Stimulated activated CD8-positive, alpha-beta memory T cell treated with anti-CD3 and anti-CD28 coated beads, Interleukin-4, amount 100 ng/mL, for 1 hour (primary cell): ENCODE results near the gene FAM171A2.

ENCODE experiments used
- DNase-seq, 2 donors: peaks; one replicate each; pipeline ENCODE4 v3.0.0-alpha.2; 2020; ENCODE audit warnings: low read depth in 2 of 2, low spot score in 1 of 2

The FAM171A2 gene

DNA sequence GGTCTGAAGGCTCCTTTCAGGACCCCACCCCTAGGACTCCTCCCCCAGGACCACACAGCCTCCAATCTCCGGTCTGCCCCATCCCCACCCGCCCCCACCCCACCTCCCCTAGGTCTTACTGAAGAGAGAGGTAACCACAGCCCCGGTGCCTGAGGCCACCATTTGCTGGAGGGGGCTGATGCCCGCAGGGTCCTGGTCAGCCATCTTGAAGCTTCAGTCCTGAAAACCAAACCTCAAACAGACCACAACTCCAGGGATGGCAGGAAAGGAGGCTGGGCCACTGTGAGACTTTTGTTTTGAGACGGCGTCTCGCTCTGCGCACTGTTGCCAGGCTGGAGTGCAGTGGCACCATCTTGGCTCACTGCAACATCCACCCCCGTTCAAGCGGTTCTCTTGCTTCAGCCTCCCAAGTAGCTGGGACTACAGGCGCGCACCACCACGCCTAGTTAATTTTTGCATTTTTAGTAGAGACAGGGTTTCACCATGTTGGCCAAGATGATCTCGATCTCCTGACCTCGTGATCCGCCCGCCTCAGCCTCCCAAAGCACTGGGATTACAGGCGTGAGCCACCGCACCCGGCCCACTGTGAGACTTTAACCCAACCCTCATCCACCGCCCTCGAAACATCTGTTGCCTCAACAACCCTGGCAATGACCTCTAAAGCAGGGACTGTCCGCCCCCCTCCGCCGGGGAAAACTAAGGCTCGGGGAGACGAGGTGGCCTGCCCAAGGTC is 40.1 kb downstream of the FAM171A2 start:
- DNase-seq = no peak

- DNase-seq = no peak
These were observed 41.3 kb downstream of the FAM171A2 start for GRCh38 chr17:44322236-44322895.

DNA sequence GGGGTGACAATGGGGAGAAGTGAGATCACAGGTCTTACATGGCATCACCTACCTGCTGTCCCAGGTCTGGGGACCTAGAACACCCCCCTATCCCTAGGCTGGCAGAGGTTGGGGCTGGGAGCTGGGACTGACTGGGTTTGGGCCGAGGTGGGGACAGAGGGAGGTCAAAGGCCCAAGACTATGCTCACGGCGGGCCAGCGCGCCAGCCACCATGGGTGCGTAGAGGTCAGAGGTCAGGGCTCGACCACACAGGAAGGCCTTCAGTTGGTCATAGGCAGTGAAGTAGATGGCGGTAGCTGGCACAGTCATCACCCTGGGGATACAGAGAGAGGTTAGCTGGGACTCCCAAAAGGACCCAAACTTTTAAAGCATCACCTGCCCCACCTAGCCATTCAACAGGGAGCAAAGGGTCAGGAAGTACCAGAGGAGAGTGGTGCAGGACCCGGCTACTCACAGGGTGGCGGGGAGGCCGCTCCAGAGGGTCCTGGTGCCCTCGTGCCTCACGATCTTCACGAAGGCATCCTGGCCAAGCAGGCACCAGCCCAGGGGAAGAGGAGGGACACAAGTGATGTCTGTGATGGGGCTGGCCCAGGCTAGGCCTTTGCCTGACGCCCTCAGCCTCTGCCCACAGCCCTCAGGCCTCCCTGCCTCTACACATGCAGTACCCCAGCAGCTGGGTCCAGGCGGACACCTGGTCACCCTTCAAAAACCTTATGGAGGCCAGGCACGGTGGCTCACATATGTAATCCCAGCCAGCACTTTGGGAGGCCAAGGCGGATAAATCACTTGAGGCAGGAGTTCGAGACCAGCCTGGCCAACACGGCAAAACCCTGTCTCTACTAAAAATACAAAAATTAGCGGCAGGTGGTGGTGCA is 42.2 kb downstream of the FAM171A2 start:
- no peak for DNase-seq

DNA sequence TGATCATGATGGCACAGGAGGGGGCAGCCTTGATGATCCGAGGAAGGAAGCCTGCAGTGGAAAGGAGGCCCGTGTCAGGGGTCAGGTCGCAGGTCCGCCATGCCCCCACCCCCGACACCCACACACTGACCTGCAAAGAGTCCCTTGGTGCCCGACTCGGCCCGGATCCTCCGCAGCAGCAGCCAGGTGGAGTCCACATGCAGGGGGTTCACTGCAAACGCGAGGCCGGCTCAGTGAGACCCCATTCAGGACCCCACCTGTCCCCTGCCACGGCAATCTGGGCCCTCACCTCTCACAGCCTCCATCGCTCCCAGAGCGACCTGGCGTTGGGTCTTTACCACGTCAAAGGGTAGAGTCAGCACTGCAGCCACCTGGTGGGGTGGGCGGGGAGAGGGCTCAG is 43.6 kb downstream of the FAM171A2 start:
- DNase-seq = no peak

DNA sequence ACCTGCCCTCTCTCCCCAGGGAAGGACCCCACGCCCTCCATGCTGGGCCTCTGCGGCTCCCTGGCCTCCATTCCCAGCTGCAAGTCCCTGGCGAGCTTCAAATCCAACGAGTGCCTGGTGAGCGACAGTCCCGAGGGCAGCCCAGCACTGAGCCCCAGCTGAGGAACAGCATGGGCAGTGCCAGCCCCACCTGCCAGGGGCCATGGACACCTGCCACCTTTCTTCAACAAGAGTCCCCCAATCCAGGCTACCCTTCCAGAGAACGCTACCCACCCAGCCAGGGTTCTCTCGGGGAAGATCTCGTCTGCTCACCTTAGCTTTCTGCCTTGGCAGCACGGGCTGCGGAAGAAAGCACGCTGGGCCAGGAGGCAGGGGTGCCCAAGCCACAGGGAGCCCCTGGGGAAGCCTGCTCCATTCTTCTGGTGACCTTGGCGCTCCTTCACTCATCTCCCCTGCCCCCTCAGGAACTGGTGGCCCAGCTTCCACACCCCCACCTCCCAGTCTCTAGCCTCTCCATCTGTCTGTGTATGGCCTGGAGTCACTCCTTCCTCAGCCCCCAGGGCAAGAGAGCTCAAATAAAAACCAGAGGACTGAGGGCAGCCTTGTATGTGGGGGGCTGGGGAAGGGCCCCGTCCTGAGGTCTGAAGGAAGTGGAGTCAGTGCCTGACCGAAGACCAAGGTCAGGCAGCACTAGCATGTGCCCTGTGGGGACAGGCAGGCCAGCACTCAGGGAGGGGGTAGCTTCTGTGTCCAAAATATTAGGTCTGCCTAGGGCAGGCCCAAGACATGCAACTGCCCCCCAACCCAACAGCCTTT is 45.4 kb downstream of the FAM171A2 start:
- no peak for DNase-seq

DNA sequence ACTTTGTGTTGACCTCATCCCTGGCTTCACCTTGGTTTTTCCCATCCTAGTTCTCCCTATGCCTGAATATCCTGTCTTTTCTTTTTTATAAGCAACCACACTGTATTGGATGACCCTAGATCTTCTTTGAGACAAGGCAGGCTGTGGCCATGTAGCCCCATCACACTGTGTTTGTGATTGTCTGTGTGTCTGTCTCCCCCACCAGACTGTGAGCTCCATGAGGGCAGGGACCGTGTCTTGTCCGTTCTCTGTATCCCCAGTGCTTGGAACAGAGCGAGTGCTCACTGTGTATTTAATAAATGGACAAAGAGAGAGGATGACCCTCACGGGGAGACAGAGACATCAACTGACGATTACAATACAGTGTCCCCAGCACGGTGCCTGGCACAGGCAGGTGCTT is 46.1 kb downstream of the FAM171A2 start:
- no peak for DNase-seq

- no peak for DNase-seq
These were observed 47.6 kb downstream of the FAM171A2 start for GRCh38 chr17:44315760-44316731.

GRCh38 chr17:44314869-44315661 is 48.6 kb downstream of the FAM171A2 start:
- no peak for DNase-seq

- no peak for DNase-seq
These were observed 49.2 kb downstream of the FAM171A2 start for GRCh38 chr17:44314524-44314868.

DNA sequence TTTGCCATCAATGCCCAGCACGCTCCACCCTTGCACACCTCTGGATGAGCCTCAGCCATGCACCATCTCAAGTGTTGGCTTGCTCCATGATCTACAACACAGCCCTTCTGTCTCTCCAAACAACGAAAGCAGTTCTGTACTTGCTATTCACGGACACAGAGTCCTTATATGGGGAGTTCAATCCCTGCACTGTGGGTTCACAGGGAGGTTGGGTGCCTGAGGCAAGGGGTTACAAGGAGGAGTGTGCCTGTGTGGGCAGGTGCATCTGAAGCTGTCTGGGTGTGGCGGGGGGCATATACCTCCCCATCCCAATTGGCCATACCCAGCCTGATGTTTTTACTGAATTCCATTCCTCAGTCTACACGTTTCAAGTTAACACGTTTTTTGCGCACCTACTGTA is 49.6 kb downstream of the FAM171A2 start:
- no peak for DNase-seq

DNA sequence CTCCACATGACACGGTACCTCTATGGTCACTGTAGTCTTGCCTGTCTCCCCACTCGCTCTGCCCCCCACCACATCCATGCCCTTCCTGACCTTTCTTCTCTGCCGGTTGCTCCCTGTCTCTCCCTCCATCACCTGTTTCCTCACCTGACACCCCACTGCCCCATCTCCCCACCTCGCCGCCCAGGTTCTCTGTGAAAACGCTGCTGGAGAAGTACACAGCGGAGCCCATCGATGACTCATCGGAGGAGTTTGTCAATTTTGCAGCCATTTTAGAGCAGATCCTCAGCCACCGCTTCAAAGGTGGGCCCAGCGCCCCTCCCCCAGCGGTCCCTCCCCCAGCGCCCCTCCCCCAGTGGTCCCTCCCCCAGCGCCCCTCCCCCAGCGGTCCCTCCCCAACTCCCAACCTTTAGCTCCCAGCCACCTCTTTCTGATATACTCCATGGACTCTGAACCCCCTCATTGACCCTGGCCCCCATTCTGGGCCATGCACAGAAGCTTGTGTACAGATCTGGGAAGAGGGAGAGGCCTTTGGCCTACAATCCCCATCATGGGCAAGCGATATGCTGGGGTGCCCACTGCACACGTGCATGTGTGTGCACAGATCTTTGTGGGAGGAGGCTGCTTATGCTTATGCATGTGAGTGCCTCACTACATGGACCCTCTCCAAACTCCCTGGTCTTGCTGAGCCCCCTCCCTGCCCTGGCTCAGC is 51.1 kb downstream of the FAM171A2 start:
- DNase-seq = no peak

GRCh38 chr17:44311562-44312181 is 52.0 kb downstream of the FAM171A2 start:
- DNase-seq = no peak

GRCh38 chr17:44310609-44311376 is 52.9 kb downstream of the FAM171A2 start:
- DNase-seq = no peak

- no peak for DNase-seq
These were observed 53.5 kb downstream of the FAM171A2 start for GRCh38 chr17:44310188-44310587.

- DNase-seq = no peak
These were observed 54.2 kb downstream of the FAM171A2 start for GRCh38 chr17:44309472-44309871.

GRCh38 chr17:44308865-44309264 is 54.8 kb downstream of the FAM171A2 start:
- DNase-seq = no peak

GRCh38 chr17:44308320-44308818 is 55.3 kb downstream of the FAM171A2 start, which contains the start of gene RUNDC3A:
RUNDC3A (plus strand) TSS chr17:44308601; CDS start chr17:44308833, 232 bp downstream.
- peak; percentile 62 to 76 for DNase-seq
